Glomerular visceral epithelial cell (primary cell): Measurements from ENCODE around the gene EMC6.

ENCODE experiments used
- DNase-seq: peaks from one replicate; pipeline ENCODE4 v3.0.0-alpha.2; 2016; ENCODE audit errors: extremely low spot score

The EMC6 gene

GRCh38 chr17:3708366-3708765 is 39.8 kb downstream of the EMC6 start:
- no peak for DNase-seq

- DNase-seq: peak; percentile 45
These were observed 42.4 kb downstream of the EMC6 start for GRCh38 chr17:3710951-3711383.

GRCh38 chr17:3712811-3713463 is 44.3 kb downstream of the EMC6 start:
- no peak for DNase-seq

GRCh38 chr17:3715296-3715695 is 46.7 kb downstream of the EMC6 start:
- DNase-seq: no peak

- DNase-seq: no peak
These were observed 49.6 kb downstream of the EMC6 start for GRCh38 chr17:3718201-3718600.

GRCh38 chr17:3719265-3719664 is 50.7 kb downstream of the EMC6 start:
- DNase-seq: no peak
